ENCODE measurements around the gene ITCH. TPM values are rescaled to one million over a fixed set of nuclear protein-coding genes. Genes with fewer than 3 reads are reported as not detected.

The ITCH gene
- total and polyA plus RNA-seq, 7 donors = 16.3 to 60.6 (median 50.2) TPM

DNA sequence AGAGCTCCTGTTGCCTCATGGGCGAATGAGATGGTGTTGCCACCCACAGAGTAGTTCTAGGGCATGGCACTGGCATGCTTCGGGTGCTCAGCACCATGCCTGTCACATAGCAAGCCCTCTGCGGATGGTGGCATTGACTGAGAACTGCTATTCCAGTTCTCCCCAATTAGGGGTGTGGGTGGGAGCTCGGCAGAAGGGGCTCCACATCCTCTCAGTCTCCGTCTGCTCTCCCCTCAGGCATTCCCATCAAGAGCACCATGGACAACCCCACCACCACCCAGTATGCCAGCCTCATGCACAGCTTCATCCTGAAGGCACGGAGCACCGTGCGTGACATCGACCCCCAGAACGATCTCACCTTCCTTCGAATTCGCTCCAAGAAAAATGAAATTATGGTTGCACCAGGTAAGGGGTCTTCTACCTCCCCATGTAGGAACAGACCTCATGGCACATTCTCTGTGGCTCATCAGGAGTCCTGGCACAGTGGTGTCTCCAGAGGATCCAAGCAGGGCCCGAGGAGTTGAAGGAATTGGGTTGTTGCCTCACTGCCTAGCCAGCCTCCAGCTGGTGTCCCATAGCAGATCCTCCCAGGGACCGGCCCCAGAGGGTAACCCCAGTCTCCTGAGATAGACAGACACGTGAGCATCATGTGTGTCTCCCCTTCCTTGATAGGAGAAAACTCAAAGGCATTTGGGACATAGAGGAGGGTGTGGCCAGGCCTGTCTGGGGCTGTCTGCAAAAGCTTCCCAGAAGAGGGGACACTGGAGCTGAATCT lies 171.5 kb downstream of the ITCH start:
- TF ChIP-seq EP300 (IDR thresholded peaks at IDR 0.05) (no peak), CTCF (IDR thresholded peaks at IDR 0.05) (no peak), POLR2AphosphoS5 (IDR thresholded peaks at IDR 0.05) (no peak), POLR2A (IDR thresholded peaks at IDR 0.05) (no peak)
- DNase-seq = peak; percentile 52
- peaks cover 0 to 10% (median 7%) of the 10 kb centered on the region in 4 donors for H3K4me1 ChIP-seq
- H3K4me3 ChIP-seq = no peak overlapping the region
- no peaks in the 10 kb centered on the region for H3K27me3 ChIP-seq
- WGBS, 2 donors = 95% methylated on average over 15 of the region's 15 CpGs
- no peak overlapping the region for H3K27ac ChIP-seq
- no peaks in the 10 kb centered on the region for H3K9me3 ChIP-seq
- intact Hi-C loops (cut with DNase I) = no loop called here
- H3K36me3 ChIP-seq = peaks cover 23 to 93% (median 51%) of the 10 kb centered on the region in 4 donors

DNA sequence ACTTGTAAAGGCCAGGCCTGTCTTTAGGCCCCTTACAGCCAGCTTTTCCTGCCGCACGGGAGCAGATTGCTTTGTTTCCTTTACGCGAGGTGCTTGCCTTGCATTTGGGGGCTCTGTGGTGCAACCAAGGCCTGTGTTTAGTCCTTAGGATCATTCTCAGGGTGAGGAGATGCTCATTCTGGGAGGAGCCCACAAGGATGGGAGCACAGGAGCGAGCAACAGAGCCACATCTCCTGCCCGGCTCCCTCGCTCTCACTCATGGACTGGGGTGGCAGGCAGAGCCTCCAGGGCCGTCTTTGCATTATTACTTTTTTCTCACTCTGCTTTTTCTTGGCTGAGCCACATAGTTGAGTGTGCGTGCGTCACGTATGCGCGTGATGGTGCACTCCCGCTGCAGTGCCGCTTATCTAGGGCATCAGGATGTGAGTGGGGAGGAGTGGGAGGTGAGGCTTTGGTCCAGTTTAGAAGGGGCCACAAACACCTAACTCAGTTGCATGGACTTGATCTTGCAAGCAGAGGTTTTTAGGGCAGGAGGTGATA lies 172.3 kb downstream of the ITCH start:
- peak; percentile 26 for DNase-seq
- 95 to 96% methylated on average over 15 of the region's 15 CpGs for WGBS, 2 donors
- no peaks in the 10 kb centered on the region for H3K9me3 ChIP-seq
- peaks cover 0 to 5% (median 0%) of the 10 kb centered on the region in 4 donors for H3K4me1 ChIP-seq
- H3K36me3 ChIP-seq = peaks cover 23 to 93% (median 55%) of the 10 kb centered on the region in 4 donors
- no peak overlapping the region for H3K4me3 ChIP-seq
- TF ChIP-seq EP300 (IDR thresholded peaks at IDR 0.05) (no peak), POLR2AphosphoS5 (IDR thresholded peaks at IDR 0.05) (no peak), POLR2A (IDR thresholded peaks at IDR 0.05) (no peak), CTCF (IDR thresholded peaks at IDR 0.05) (no peak)
- intact Hi-C loops (cut with DNase I) = no loop called here
- no peak overlapping the region for H3K27ac ChIP-seq
- no peaks in the 10 kb centered on the region for H3K27me3 ChIP-seq

- no peak overlapping the region for H3K4me3 ChIP-seq
- TF ChIP-seq EP300 (IDR thresholded peaks at IDR 0.05) (no peak), CTCF (IDR thresholded peaks at IDR 0.05) (no peak)
- WGBS, 2 donors = 93 to 97% methylated on average over 2 of the region's 2 CpGs
- H3K9me3 ChIP-seq = no peaks in the 10 kb centered on the region
- intact Hi-C loops (cut with DNase I) = no loop called here
- H3K4me1 ChIP-seq = peaks cover 0 to 2% (median 0%) of the 10 kb centered on the region in 4 donors
- H3K27ac ChIP-seq = no peak overlapping the region
- H3K36me3 ChIP-seq = peaks cover 23 to 93% (median 58%) of the 10 kb centered on the region in 4 donors
- peak; percentile 8 for DNase-seq
- H3K27me3 ChIP-seq = no peaks in the 10 kb centered on the region
These were observed 172.8 kb downstream of the ITCH start for GRCh38 chr20:34535857-34536256.

DNA sequence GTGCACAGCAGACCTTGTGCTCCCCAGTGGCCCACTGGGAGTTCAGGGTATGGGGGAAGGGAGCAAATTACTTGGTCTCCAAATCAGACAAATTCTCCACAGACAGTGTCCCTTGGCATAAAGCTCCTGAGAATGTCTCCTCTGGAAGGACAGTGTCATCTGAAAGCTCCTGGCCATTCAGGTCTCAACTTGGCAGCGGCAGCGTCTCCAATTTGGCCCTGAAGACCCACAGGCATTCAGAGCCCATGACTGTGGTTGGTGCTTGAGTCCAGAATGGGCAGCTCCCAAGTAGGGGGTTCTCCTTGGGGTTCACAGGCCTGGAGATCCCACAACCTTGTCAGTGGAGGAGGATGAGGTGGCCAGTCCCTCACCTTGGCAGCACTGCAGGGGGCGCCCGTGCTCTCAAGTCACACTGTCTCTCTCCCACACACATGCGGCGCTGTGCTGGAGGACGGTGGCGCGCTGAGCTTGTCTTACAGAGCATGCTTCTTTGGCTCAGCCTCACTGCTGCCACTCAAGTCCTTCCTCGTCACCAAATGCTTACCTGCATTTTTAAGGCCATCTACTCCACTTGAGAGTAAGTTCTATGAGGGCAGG lies 173.8 kb downstream of the ITCH start:
- WGBS, 2 donors = 67 to 79% methylated on average over 10 of the region's 10 CpGs

More for the DNA sequence above, 173.8 kb downstream of the ITCH start:
- TF ChIP-seq CTCF (IDR thresholded peaks at IDR 0.05) (peak in 3 of 4 experiments; percentile 8 to 24 (median 16)), POLR2AphosphoS5 (IDR thresholded peaks at IDR 0.05) (no peak), EP300 (IDR thresholded peaks at IDR 0.05) (no peak), POLR2A (IDR thresholded peaks at IDR 0.05) (no peak)
- peaks cover 23 to 99% (median 65%) of the 10 kb centered on the region in 4 donors for H3K36me3 ChIP-seq
- H3K4me3 ChIP-seq = no peak overlapping the region
- H3K27me3 ChIP-seq = no peaks in the 10 kb centered on the region
- intact Hi-C loops (cut with DNase I) = no loop called here
- no peaks in the 10 kb centered on the region for H3K4me1 ChIP-seq
- H3K27ac ChIP-seq = no peak overlapping the region
- H3K9me3 ChIP-seq = no peaks in the 10 kb centered on the region
- DNase-seq = peak; percentile 68

Measured in sigmoid colon (tissue), 7 donors.